ENCODE data around the gene TRIM69. TPM values are rescaled to one million over a fixed set of nuclear protein-coding genes. Genes with fewer than 3 reads are reported as not detected.
"Not testable (repeated sequence)": the region's sequence is repeated elsewhere in the genome, so short reads cannot be mapped to it uniquely, and the experiment has no call there.

TRIM69 gene, protein sequence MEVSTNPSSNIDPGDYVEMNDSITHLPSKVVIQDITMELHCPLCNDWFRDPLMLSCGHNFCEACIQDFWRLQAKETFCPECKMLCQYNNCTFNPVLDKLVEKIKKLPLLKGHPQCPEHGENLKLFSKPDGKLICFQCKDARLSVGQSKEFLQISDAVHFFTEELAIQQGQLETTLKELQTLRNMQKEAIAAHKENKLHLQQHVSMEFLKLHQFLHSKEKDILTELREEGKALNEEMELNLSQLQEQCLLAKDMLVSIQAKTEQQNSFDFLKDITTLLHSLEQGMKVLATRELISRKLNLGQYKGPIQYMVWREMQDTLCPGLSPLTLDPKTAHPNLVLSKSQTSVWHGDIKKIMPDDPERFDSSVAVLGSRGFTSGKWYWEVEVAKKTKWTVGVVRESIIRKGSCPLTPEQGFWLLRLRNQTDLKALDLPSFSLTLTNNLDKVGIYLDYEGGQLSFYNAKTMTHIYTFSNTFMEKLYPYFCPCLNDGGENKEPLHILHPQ
- total RNA-seq (2014; rRNA removed; shearing (Covaris generic)): 9.2 and 10.6 TPM in 2 replicates

DNA sequence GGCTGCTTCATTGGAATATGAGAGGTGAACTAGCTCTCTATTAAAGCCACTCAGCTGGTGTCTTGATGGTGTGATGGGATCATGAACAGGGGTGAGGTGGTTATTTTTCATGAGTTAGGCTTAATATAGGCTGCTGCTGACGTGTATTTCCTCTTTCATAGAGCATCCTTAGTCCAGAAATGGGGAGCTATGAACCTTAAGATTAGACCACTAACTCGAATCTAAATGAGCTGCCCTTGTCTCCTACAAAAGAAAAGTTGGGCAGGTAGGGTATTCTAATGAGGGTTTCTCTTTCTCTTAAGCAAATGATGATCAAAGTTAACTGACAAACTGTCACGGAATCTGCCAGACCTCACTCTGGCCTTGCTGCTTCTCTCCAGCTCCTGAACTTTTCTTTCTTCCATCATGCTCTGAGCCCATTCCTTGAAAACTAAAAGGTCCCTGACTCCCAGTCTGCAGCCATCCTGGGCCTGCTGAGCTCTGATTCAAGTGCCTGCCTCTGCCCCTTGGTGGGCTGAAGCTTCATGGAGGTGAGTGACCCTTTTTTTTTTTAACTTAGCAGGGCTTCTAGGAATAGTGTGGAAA is at the start of gene TRIM69:
Gene TRIM69 (plus strand): TSS at position 348 of the 585 bp plus-strand sequence. CDS start 177 bp downstream, at position 525.
- DNase-seq (ENCODE audit: low spot score): no peak
- in situ Hi-C loops (cut with HindIII; ENCODE audit: low sequenced_read_pairs): no loop called here

DNA sequence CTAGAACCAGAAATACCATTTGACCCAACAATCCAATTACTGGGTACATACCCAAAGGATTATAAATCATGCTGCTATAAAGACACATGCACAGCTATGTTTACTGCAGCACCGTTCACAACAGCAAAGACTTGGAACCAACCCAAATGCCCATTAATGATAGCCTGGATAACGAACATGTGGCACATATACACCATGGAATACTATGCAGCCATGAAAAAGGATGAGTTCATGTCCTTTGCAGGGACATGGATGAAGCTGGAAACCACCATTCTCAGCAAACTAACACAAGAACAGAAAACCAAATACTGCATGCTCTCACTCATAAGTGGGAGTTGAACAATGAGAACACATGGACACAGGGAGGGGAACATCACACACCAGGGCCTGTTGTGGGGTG is 47.0 kb upstream of the TRIM69 start:
- DNase-seq (ENCODE audit: low spot score); in situ Hi-C loops (cut with HindIII; ENCODE audit: low sequenced_read_pairs): not testable (repeated sequence)

DNA sequence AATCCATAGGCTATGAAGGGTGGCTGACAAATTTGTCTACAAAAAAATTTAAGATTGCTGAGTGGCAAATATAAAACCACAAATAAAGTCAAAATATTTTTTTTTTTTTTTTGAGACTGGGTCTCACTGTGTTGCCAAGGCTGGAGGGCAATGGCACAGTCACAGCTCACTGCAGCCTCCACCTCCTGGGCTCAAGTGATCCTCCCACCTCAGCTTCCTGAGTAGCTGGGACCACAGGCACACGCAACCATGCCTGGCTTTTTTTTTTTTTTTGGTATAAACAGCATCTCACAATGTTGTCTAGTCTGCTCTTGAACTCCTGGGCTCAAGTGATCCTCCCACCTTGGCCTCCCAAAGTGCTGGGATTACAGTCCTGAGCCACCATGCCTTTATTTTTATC is 46.1 kb upstream of the TRIM69 start:
- DNase-seq (ENCODE audit: low spot score); in situ Hi-C loops (cut with HindIII; ENCODE audit: low sequenced_read_pairs): not testable (repeated sequence)

DNA sequence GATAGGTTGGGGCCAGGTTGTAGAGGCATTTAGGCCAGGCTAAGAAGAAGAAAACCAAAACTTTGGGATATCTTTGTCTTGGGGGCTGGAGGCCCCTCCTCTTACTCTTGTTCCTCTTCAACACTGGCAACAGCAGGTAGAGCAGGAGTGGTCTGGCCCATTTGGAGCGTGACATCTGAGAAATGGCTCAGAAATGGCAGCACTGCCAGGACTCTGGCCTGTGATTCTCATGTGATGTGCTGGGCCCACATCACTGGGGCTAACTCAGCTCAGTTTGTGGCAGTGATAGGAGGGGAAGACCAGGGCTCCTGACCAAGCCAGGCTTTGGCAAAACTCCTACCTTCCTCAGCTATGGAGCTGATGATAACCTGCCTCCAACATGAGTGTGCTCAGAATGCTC is 43.7 kb upstream of the TRIM69 start:
- in situ Hi-C loops (cut with HindIII; ENCODE audit: low sequenced_read_pairs): no loop called here
- DNase-seq (ENCODE audit: low spot score): no peak

DNA sequence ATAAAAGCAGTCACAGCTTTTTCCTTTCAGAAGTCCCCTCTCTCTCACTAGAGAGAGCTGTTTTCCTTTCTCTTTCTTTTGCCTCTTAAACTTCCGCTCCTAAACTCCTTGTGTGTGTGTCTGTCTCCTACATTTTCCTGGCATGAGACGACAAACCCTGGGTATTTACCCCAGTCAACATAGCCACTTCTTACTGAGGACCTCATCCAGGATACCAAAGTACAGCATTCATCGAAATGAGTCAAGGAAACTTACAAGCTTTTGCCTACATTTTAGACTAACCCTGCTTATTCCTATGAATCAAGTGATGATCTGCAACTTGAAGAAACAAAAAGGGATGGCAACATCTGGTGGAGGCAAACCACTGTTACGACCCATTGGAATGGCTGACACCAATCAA is 41.9 kb upstream of the TRIM69 start:
- in situ Hi-C loops (cut with HindIII; ENCODE audit: low sequenced_read_pairs): no loop called here
- DNase-seq (ENCODE audit: low spot score): no peak

DNA sequence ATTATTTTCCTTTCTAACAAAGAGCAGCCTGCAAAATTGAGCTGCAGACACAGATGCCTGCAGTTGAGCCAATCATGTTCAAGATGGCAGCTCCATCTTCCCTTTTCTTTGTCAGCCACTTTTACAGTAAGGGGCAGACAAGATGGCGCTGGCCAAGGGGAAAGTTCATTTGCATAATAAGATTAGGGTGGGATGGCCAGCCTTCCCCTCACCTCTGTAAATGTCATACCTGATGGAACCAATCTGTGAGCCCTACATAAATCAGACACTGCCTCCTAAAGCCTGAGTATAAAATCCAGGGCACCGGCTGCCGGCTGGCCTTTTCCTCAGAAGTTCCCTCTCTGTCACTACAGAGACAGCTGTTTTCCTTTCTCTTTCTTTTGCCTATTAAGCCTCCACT is 41.0 kb upstream of the TRIM69 start:
- no peak for DNase-seq (ENCODE audit: low spot score)
- in situ Hi-C loops (cut with HindIII; ENCODE audit: low sequenced_read_pairs): no loop called here

DNA sequence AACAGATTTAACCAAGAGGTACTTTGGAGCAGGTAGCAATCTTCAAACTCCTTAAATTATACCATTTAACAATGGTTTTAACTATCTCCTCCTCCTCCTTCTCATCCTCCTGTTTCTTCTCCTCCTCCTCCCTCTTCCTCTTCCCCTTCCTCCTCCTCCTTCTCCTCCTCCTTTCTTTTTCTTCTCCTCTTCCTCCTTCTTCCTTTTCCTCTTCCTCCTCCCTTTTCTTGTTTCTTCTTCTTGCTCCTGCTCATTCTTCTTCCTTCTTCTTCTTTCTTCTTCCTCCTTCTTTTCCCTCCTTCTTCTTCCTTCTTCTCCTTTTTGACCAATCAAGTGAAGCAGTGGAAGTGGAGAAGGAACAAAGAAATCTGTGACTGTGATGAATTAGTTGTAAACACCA is 39.3 kb upstream of the TRIM69 start:
- no peak for DNase-seq (ENCODE audit: low spot score)
- in situ Hi-C loops (cut with HindIII; ENCODE audit: low sequenced_read_pairs): no loop called here

DNA sequence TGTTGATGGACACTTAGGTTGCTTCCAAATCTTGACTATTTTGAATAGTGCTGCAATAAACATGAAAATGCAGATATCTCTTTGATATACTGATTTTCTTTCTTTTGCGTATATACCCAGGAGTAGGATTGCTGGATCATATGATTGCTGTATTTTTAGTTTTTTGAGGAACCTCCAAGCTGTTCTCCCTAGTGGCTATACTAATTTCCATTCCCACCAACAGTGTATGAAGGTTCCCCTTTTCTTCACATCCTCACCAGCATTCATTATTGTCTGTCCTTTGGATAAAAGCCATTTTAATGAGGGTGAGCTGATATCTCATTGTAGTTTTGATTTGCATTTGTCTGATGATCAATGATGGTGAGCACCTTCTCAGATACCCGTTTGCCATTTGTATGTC is 37.7 kb upstream of the TRIM69 start:
- in situ Hi-C loops (cut with HindIII; ENCODE audit: low sequenced_read_pairs): no loop called here
- DNase-seq (ENCODE audit: low spot score): no peak

DNA sequence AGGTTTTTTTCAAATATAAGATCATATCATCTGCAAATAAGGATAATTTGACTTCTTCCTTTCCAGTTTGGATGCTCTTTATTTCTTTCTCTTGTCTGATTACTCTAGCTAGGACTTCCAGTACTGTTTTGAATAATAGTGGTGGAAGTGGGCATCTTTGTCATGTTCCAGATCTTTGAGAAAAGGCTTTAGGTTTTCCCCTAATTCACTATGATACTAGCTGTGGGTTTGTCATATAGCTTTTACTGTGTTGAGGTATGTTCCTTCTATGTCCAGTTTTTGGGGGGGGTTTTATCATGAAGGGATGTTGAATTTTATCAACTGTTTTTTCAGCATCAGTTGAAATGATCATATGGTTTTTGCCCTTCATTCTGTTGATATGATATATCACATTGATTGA is 35.7 kb upstream of the TRIM69 start:
- DNase-seq (ENCODE audit: low spot score); in situ Hi-C loops (cut with HindIII; ENCODE audit: low sequenced_read_pairs): not testable (repeated sequence)

DNA sequence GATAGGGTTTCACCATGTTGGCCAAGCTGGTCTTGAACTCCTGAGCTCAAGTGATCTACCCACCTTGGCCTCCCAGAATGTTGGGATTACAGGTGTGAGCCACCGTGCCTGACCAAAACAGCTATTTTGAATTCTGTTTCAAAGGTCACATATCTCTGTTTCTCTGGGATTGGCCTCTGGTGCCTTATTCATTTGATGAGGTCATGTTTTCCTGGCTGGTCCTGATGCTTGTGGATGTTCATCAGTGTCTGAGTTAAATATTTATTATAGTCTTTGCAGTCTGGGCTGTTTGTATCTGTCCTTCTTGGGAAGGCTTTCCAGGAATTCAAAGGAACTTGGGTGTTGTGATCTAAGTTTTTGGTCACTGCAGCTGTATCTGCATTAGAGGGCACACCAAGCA is 30.3 kb upstream of the TRIM69 start:
- no peak for DNase-seq (ENCODE audit: low spot score)
- in situ Hi-C loops (cut with HindIII; ENCODE audit: low sequenced_read_pairs): no loop called here

DNA sequence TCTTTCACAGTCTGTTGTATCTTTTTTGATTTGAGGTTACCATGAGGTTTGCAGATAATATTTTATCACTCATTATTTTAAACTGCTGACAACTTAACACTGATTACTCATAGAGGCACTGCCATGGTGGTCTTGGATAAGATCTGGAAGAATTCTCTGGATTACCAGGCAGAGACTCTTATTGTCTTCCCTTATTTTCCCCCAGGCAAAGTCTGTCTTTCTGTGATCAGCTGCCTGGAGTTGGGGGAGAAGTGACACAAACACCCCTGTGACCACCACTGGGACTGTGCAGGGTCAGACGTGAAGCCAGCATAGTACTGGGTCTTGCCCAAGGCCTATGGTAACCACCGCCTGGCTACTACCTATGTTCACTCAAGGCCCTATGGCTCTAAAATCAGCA is 29.9 kb upstream of the TRIM69 start:
- no peak for DNase-seq (ENCODE audit: low spot score)
- in situ Hi-C loops (cut with HindIII; ENCODE audit: low sequenced_read_pairs): no loop called here

DNA sequence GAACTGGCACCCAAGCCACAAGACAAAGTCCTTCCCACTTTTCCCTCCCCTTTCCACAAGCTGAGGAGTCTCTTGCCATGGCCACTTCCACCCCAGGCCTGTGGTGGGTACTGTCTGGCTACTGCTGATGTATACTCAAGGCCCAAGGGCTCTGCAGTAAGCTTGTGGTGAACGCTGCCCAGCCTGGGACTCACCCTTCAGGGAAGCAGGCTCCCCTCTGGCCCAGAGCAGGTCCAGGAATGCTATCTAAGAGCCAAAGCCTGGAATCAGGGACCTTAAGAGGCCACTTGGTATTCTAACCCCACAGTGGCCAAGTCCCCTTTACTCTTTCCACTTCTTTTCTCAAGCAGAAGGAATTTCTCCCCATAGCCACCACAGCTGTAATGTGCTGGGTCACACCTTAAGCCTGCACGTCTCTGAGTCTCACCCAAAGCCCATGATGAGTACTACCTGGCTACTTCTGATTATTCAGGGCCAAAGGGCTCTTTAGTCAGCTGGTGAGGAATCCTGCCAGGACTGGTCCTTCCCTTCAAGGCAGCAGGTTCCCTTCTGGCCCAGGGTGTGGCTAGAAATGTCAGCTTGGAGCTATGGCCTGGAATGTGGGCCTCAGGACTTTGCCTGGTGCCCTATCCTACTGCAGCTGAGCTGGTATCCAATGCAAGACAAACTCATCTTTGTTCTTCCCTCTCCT is 29.2 kb upstream of the TRIM69 start:
- DNase-seq (ENCODE audit: low spot score): no peak
- in situ Hi-C loops (cut with HindIII; ENCODE audit: low sequenced_read_pairs): no loop called here

DNA sequence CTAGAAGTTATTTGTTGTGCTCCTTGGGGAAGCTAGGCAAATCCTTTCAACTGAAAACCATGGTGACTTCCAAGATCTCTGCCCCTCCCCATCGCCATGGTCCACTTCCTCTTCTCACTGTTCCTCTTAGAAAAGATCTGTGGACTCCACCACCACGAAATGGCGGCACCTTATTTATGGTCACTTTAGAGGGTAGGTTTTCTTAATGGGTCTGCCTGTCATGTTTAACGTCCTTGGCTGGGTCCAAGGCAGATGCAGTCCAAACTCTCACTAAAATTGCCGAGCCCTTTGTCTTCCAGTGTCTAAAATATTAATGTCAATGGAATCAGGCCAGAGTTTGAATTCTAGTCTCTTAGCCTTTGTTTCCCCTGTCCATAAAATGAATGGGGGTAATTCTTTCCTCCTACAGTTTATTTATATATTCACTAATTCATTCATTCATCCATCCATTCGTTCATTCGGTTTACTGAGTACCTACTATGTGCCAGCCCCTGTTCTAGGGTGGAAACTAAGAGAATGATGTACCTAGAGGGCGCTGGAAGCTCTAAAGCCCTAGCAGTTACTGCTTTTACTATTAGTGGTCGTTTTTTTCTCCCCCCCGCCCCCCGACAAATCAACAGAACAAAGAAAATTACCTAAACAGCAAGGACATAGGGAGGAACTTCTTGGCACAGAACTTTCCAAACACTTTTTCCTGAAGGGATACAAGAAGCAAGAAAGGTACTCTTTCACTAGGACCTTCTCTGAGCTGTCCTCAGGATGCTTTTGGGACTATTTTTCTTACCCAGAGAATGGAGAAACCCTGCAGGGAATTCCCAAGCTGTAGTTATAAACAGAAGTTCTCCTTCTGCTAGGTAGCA is 25.9 kb upstream of the TRIM69 start:
- in situ Hi-C loops (cut with HindIII; ENCODE audit: low sequenced_read_pairs): no loop called here
- no peak for DNase-seq (ENCODE audit: low spot score)

DNA sequence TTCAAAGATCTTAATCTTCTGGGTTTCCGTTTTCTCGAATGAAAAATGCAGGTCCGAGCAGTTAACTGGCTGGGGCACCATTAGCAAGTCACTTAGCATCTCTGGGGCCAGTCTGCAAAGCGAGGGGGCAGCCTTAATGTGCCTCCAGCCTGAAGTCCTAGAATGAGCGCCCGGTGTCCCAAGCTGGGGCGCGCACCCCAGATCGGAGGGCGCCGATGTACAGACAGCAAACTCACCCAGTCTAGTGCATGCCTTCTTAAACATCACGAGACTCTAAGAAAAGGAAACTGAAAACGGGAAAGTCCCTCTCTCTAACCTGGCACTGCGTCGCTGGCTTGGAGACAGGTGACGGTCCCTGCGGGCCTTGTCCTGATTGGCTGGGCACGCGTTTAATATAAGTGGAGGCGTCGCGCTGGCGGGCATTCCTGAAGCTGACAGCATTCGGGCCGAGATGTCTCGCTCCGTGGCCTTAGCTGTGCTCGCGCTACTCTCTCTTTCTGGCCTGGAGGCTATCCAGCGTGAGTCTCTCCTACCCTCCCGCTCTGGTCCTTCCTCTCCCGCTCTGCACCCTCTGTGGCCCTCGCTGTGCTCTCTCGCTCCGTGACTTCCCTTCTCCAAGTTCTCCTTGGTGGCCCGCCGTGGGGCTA is 25.1 kb upstream of the TRIM69 start, which contains the start of the genes B2M and PATL2:
Gene B2M (plus strand): TSS at position 422 of the 647 bp plus-strand sequence. CDS start 30 bp downstream, at position 452.
Gene PATL2 (minus strand): TSS at position 228 of the 647 bp plus-strand sequence. CDS start 34,833 bp downstream, outside the sequence.
- peak; percentile 98 for DNase-seq (ENCODE audit: low spot score)
- in situ Hi-C loops (cut with HindIII; ENCODE audit: low sequenced_read_pairs): no loop called here

DNA sequence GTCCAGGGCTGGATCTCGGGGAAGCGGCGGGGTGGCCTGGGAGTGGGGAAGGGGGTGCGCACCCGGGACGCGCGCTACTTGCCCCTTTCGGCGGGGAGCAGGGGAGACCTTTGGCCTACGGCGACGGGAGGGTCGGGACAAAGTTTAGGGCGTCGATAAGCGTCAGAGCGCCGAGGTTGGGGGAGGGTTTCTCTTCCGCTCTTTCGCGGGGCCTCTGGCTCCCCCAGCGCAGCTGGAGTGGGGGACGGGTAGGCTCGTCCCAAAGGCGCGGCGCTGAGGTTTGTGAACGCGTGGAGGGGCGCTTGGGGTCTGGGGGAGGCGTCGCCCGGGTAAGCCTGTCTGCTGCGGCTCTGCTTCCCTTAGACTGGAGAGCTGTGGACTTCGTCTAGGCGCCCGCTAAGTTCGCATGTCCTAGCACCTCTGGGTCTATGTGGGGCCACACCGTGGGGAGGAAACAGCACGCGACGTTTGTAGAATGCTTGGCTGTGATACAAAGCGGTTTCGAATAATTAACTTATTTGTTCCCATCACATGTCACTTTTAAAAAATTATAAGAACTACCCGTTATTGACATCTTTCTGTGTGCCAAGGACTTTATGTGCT is 24.5 kb upstream of the TRIM69 start:
- in situ Hi-C loops (cut with HindIII; ENCODE audit: low sequenced_read_pairs): no loop called here
- DNase-seq (ENCODE audit: low spot score): peak; percentile 47

DNA sequence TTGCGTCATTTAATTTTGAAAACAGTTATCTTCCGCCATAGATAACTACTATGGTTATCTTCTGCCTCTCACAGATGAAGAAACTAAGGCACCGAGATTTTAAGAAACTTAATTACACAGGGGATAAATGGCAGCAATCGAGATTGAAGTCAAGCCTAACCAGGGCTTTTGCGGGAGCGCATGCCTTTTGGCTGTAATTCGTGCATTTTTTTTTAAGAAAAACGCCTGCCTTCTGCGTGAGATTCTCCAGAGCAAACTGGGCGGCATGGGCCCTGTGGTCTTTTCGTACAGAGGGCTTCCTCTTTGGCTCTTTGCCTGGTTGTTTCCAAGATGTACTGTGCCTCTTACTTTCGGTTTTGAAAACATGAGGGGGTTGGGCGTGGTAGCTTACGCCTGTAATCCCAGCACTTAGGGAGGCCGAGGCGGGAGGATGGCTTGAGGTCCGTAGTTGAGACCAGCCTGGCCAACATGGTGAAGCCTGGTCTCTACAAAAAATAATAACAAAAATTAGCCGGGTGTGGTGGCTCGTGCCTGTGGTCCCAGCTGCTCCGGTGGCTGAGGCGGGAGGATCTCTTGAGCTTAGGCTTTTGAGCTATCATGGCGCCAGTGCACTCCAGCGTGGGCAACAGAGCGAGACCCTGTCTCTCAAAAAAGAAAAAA is 23.9 kb upstream of the TRIM69 start:
- in situ Hi-C loops (cut with HindIII; ENCODE audit: low sequenced_read_pairs): no loop called here
- DNase-seq (ENCODE audit: low spot score): peak; percentile 54
